Peyer's patch (tissue), 4 donors: ENCODE data around the gene CELF6. TPM values are rescaled to one million over a fixed set of nuclear protein-coding genes. Genes with fewer than 3 reads are reported as not detected.

ENCODE experiments used
- DNase-seq, 3 donors: peaks; one replicate each; pipeline ENCODE4 v3.0.0-alpha.2; 2017 to 2019
- H3K27ac ChIP-seq, 4 donors: fragments of 200-600 bp; sonication (generic); one replicate each; pipeline ENCODE4 v1.5.1; 2016 to 2019
- H3K27me3 ChIP-seq, 2 donors: fragments of 200-600 bp; sonication (generic); one replicate each; pipeline ENCODE4 v1.5.1; 2019
- H3K36me3 ChIP-seq, 3 donors: fragments of 200-600 bp; sonication (generic); one replicate each; pipeline ENCODE4 v1.5.1; 2016 to 2019
- H3K4me1 ChIP-seq, 4 donors: fragments of 200-600 bp; sonication (generic); one replicate each; pipeline ENCODE4 v1.5.1; 2016 to 2019
- H3K4me3 ChIP-seq, 4 donors: fragments of 200-600 bp; sonication (generic); 1 replicate in 3 of 4; 2 replicates in 1 of 4; pipeline ENCODE4 v1.5.1; 2016 to 2019; ENCODE audit warnings: mild to moderate bottlenecking in 1 of 4
- H3K9me3 ChIP-seq, 4 donors: fragments of 200-600 bp; sonication (generic); one replicate each; pipeline ENCODE4 v1.5.1; 2016 to 2019; ENCODE audit warnings: mild to moderate bottlenecking in 1 of 4
- CTCF ChIP-seq, 6 experiments: fragments of 450-650 bp in 4 of 6; fragments of 200-600 bp in 2 of 6; sonication (generic) in 1 of 6; IDR thresholded peaks; one replicate each; pipeline ENCODE4 v1.5.1; 2017 to 2019; ENCODE audit warnings: antibody characterized with exemption in 6 of 6, mild to moderate bottlenecking in 3 of 6, moderate library complexity in 1 of 6
- POLR2A ChIP-seq, 2 donors: fragments of 450-650 bp; IDR thresholded peaks; one replicate each; pipeline ENCODE4 v1.5.1; 2017; ENCODE audit warnings: antibody characterized with exemption in 2 of 2, mild to moderate bottlenecking in 2 of 2, moderate library complexity in 2 of 2
- total RNA-seq, 4 donors: library from RNA; depleted of rRNA; stranded (reverse); fragments of >200 nt; gene quantifications; one replicate each; pipeline ENCODE4 v1.1.0, GENCODE V29; 2016

Gene CELF6
- total RNA-seq, 4 donors from 2014 or later, result 1.8 to 3.7 (median 3.6) TPM; not detected in 1

- no peak for TF ChIP-seq CTCF (IDR thresholded peaks at IDR 0.05)
- no peak for TF ChIP-seq POLR2A (IDR thresholded peaks at IDR 0.05)
- H3K4me1 ChIP-seq, result no peaks in the 10 kb centered on the region
- H3K9me3 ChIP-seq, result no peaks in the 10 kb centered on the region
- H3K4me3 ChIP-seq, result no peak overlapping the region
- DNase-seq, result peak in 1 of 3 donors; percentile 15
- H3K36me3 ChIP-seq, result no peaks in the 10 kb centered on the region
- H3K27ac ChIP-seq, result no peak overlapping the region
- H3K27me3 ChIP-seq, result no peaks in the 10 kb centered on the region
Measured at GRCh38 chr15:72304596-72304995, 15.4 kb downstream of the CELF6 start.

GRCh38 chr15:72302955-72303354 lies 17.0 kb downstream of the CELF6 start:
- no peaks in the 10 kb centered on the region for H3K9me3 ChIP-seq
- H3K36me3 ChIP-seq, result no peaks in the 10 kb centered on the region
- no peak overlapping the region for H3K27ac ChIP-seq
- H3K27me3 ChIP-seq, result no peaks in the 10 kb centered on the region
- TF ChIP-seq POLR2A (IDR thresholded peaks at IDR 0.05) (no peak), CTCF (IDR thresholded peaks at IDR 0.05) (no peak)
- DNase-seq, result no peak
- no peaks in the 10 kb centered on the region for H3K4me1 ChIP-seq
- no peak overlapping the region for H3K4me3 ChIP-seq

GRCh38 chr15:72289597-72290325 lies 30.2 kb downstream of the CELF6 start:
- no peak overlapping the region for H3K4me3 ChIP-seq
- no peaks in the 10 kb centered on the region for H3K36me3 ChIP-seq
- TF ChIP-seq CTCF (IDR thresholded peaks at IDR 0.05), result no peak
- TF ChIP-seq POLR2A (IDR thresholded peaks at IDR 0.05), result no peak
- H3K27ac ChIP-seq, result no peak overlapping the region
- no peaks in the 10 kb centered on the region for H3K4me1 ChIP-seq
- peak in 1 of 3 donors; percentile 10 for DNase-seq
- no peaks in the 10 kb centered on the region for H3K9me3 ChIP-seq
- H3K27me3 ChIP-seq, result no peaks in the 10 kb centered on the region

GRCh38 chr15:72288796-72289596 lies 31.0 kb downstream of the CELF6 start:
- H3K27me3 ChIP-seq, result no peaks in the 10 kb centered on the region
- H3K36me3 ChIP-seq, result no peaks in the 10 kb centered on the region
- TF ChIP-seq POLR2A (IDR thresholded peaks at IDR 0.05) (no peak), CTCF (IDR thresholded peaks at IDR 0.05) (no peak)
- H3K27ac ChIP-seq, result no peak overlapping the region
- H3K4me3 ChIP-seq, result no peak overlapping the region
- H3K4me1 ChIP-seq, result no peaks in the 10 kb centered on the region
- no peaks in the 10 kb centered on the region for H3K9me3 ChIP-seq
- DNase-seq, result peak in 1 of 3 donors; percentile 34

- Histone ChIP-seq H3K4me1 (no peaks in the 10 kb centered on the region), H3K4me3 (no peak overlapping the region), H3K36me3 (no peaks in the 10 kb centered on the region), H3K9me3 (no peaks in the 10 kb centered on the region), H3K27ac (no peak overlapping the region), H3K27me3 (no peaks in the 10 kb centered on the region)
- TF ChIP-seq POLR2A (IDR thresholded peaks at IDR 0.05), result no peak
- TF ChIP-seq CTCF (IDR thresholded peaks at IDR 0.05), result peak; percentile 10 to 73 (median 62)
- DNase-seq, result peak; percentile 28 to 77 (median 69)
Measured at GRCh38 chr15:72285927-72286516, 33.9 kb downstream of the CELF6 start.
